Epidermal melanocyte (primary cell): ENCODE data around the gene TMEM151A.

Experiments used
- DNase-seq: peaks from one replicate; pipeline ENCODE4 v3.0.0; 2011; ENCODE audit warnings: low spot score; ENCODE audit not compliant: insufficient read length

The TMEM151A gene

GRCh38 chr11:66322732-66323427, 31.2 kb downstream of the TMEM151A start:
- DNase-seq: no peak

GRCh38 chr11:66323684-66324083, 32.0 kb downstream of the TMEM151A start:
- DNase-seq: no peak

- no peak for DNase-seq
Observed at GRCh38 chr11:66324664-66325063, 33.0 kb downstream of the TMEM151A start.

GRCh38 chr11:66325263-66325671, 33.6 kb downstream of the TMEM151A start:
- no peak for DNase-seq

GRCh38 chr11:66326261-66327111, 34.8 kb downstream of the TMEM151A start:
- peak; percentile 44 for DNase-seq

GRCh38 chr11:66327171-66328030, 35.7 kb downstream of the TMEM151A start:
- no peak for DNase-seq

- DNase-seq: no peak
Observed at GRCh38 chr11:66328031-66328301, 36.3 kb downstream of the TMEM151A start.

GRCh38 chr11:66328302-66329144, 36.8 kb downstream of the TMEM151A start:
- peak; percentile 91 for DNase-seq

GRCh38 chr11:66329165-66329673, 37.5 kb downstream of the TMEM151A start:
- DNase-seq: peak; percentile 10

- DNase-seq: no peak
Observed at GRCh38 chr11:66330931-66331330, 39.2 kb downstream of the TMEM151A start.

GRCh38 chr11:66331542-66332370, 40.1 kb downstream of the TMEM151A start:
- DNase-seq: no peak

- DNase-seq: no peak
Observed at GRCh38 chr11:66332371-66333219, 40.9 kb downstream of the TMEM151A start.

GRCh38 chr11:66333220-66333877, 41.7 kb downstream of the TMEM151A start:
- DNase-seq: no peak

- peak; percentile 9 for DNase-seq
Observed at GRCh38 chr11:66333896-66334604, 42.4 kb downstream of the TMEM151A start.

- DNase-seq: peak; percentile 10
Observed at GRCh38 chr11:66334605-66335442, 43.1 kb downstream of the TMEM151A start.

GRCh38 chr11:66335531-66336233, 44.0 kb downstream of the TMEM151A start:
- peak; percentile 37 for DNase-seq
